Hepatocyte (in vitro differentiated cells): Measurements from ENCODE around the gene TMEM168. TPM values are rescaled to one million over a fixed set of nuclear protein-coding genes. Genes with fewer than 3 reads are reported as not detected.

Source experiments
- DNase-seq: peaks from one replicate; pipeline ENCODE4 v3.0.0-alpha.2; 2016; ENCODE audit warnings: low spot score
- H2AFZ ChIP-seq: fragments of 200-600 bp; sonication (generic); 2 replicates; pipeline ENCODE4 v1.6.0; 2016; ENCODE audit warnings: antibody characterized with exemption, mild to moderate bottlenecking
- H3K27ac ChIP-seq: fragments of 200-600 bp; sonication (generic); 2 replicates; pipeline ENCODE4 v1.5.1; 2016; ENCODE audit warnings: mild to moderate bottlenecking
- H3K27me3 ChIP-seq: fragments of 200-600 bp; sonication (generic); 2 replicates; pipeline ENCODE4 v1.6.1; 2016
- H3K36me3 ChIP-seq: fragments of 200-600 bp; sonication (generic); replicated peaks from 2 replicates; pipeline ENCODE4 v1.5.1; 2016; ENCODE audit warnings: low read depth; ENCODE audit not compliant: insufficient read depth
- H3K4me1 ChIP-seq: fragments of 200-600 bp; sonication (generic); 2 replicates; pipeline ENCODE4 v1.5.1; 2016; ENCODE audit warnings: mild to moderate bottlenecking, moderate library complexity; ENCODE audit not compliant: insufficient read depth
- H3K4me2 ChIP-seq: fragments of 200-600 bp; sonication (generic); 2 replicates; pipeline ENCODE4 v1.6.0; 2016
- H3K4me3 ChIP-seq: fragments of 200-600 bp; sonication (generic); 2 replicates; pipeline ENCODE4 v1.5.1; 2016; ENCODE audit warnings: mild to moderate bottlenecking
- H3K79me2 ChIP-seq: fragments of 200-600 bp; sonication (generic); 2 replicates; pipeline ENCODE4 v1.6.0; 2017; ENCODE audit warnings: mild to moderate bottlenecking
- H3K9me2 ChIP-seq: fragments of 200-600 bp; sonication (generic); replicated peaks from 2 replicates; pipeline ENCODE4 v1.6.0; 2017; ENCODE audit warnings: mild to moderate bottlenecking; ENCODE audit not compliant: insufficient read depth
- H3K9me3 ChIP-seq: fragments of 200-600 bp; sonication (generic); 2 replicates; pipeline ENCODE4 v1.5.1; 2016; ENCODE audit warnings: low read depth, mild to moderate bottlenecking
- H4K20me1 ChIP-seq: fragments of 200-600 bp; sonication (generic); 2 replicates; pipeline ENCODE4 v1.6.0; 2016; ENCODE audit warnings: mild to moderate bottlenecking; ENCODE audit not compliant: insufficient read depth, poor library complexity, severe bottlenecking
- EZH2 ChIP-seq: fragments of 200-600 bp; sonication (generic); IDR thresholded peaks from 2 replicates; pipeline ENCODE4 v1.6.1; 2016; ENCODE audit warnings: antibody characterized with exemption, mild to moderate bottlenecking, borderline replicate concordance
- EZH2phosphoT487 ChIP-seq: fragments of 200-600 bp; sonication (generic); IDR thresholded peaks from one replicate; pipeline ENCODE4 v1.6.1; 2018; ENCODE audit warnings: antibody characterized with exemption, mild to moderate bottlenecking, low read depth, moderate library complexity; ENCODE audit not compliant: unreplicated experiment, severe bottlenecking
- WGBS: methylation state at CpG from one replicate; pipeline ENCODE4 v1.1.6; 2016; ENCODE audit warnings: low lambda C conversion rate; ENCODE audit errors: missing lambda C conversion rate; 5-methylcytosine and 5-hydroxymethylcytosine counted together
- polyA plus RNA-seq: library from polyadenylated mRNA; unstranded; fragments of >200 nt; fragmentation: Nextera tagmentation; extraction: Ambion mirVana; gene quantifications from 2 replicates; pipeline ENCODE4 v1.2.1, GENCODE V29; 2016
- total RNA-seq: library from RNA; depleted of rRNA; stranded (reverse); fragments of >200 nt; gene quantifications from 2 replicates; pipeline ENCODE4 v1.2.3, GENCODE V29; 2014
- TF ChIP-seq, protein P1 (sequence below): fragments of 200-600 bp; sonication (generic); IDR thresholded peaks from 2 replicates; pipeline ENCODE4 v1.5.1; 2016; ENCODE audit warnings: antibody characterized with exemption, mild to moderate bottlenecking; ENCODE audit not compliant: poor library complexity

Gene TMEM168
- total and polyA plus RNA-seq, 2 experiments from 2014 or later = 18.3 to 25.3 TPM

DNA sequence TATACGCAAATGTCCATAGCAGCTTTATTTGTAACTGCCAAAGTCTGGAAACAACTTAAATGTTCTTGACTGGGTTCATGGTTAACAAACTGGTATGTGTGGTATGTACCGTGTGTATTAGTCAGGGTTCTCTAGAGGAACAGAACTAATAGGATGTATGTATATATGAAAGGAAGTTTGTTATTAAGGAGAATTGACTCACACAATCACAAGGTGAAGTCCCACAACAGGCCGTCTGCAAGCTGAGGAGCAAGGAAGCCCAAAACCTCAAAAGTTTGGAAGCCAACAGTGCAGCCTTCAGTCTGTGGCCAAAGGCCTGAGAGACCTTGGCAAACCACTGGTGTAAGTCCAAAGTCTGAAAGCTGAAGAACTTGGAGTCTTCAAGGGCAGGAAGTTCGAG, 66.8 kb downstream of the TMEM168 start:
- TF ChIP-seq, protein P1, sequence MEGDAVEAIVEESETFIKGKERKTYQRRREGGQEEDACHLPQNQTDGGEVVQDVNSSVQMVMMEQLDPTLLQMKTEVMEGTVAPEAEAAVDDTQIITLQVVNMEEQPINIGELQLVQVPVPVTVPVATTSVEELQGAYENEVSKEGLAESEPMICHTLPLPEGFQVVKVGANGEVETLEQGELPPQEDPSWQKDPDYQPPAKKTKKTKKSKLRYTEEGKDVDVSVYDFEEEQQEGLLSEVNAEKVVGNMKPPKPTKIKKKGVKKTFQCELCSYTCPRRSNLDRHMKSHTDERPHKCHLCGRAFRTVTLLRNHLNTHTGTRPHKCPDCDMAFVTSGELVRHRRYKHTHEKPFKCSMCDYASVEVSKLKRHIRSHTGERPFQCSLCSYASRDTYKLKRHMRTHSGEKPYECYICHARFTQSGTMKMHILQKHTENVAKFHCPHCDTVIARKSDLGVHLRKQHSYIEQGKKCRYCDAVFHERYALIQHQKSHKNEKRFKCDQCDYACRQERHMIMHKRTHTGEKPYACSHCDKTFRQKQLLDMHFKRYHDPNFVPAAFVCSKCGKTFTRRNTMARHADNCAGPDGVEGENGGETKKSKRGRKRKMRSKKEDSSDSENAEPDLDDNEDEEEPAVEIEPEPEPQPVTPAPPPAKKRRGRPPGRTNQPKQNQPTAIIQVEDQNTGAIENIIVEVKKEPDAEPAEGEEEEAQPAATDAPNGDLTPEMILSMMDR = no peak
- no peak for TF ChIP-seq EZH2phosphoT487
- no peak for TF ChIP-seq EZH2
- Histone ChIP-seq H3K9me2 (no peaks in the 10 kb centered on the region), H3K4me2 (no peak overlapping the region), H2AFZ (no peak overlapping the region), H4K20me1 (no peaks in the 10 kb centered on the region), H3K79me2 (no peaks in the 10 kb centered on the region), H3K4me3 (no peak overlapping the region), H3K27ac (no peak overlapping the region), H3K27me3 (no peaks in the 10 kb centered on the region), H3K9me3 (no peaks in the 10 kb centered on the region), H3K4me1 (no peaks in the 10 kb centered on the region), H3K36me3 (no peaks in the 10 kb centered on the region)
- no peak for DNase-seq
- 85% methylated on average over 4 of the region's 4 CpGs for WGBS

DNA sequence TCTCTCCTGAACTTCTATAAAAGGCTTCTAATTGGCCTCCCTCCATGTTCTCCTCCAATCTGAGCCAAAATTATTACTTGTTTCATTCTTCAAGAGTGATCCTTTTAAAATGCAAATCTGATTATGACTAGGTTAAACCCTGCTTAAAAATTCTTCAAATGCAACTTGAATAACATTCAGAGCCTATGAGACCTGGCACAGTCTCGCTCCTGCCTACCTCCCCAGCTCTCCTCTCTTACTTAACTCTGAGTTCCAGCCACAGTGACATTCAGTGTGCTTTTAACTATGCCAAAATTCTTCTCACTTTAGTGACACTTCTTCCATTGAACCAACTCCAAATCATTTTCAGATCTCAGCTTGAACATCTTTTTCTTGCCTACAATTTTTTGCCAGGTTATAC, 68.8 kb downstream of the TMEM168 start:
- H2AFZ ChIP-seq = no peak overlapping the region
- H3K4me1 ChIP-seq = no peaks in the 10 kb centered on the region
- DNase-seq = no peak
- no peak overlapping the region for H3K4me2 ChIP-seq
- no peaks in the 10 kb centered on the region for H3K36me3 ChIP-seq
- no peaks in the 10 kb centered on the region for H3K27me3 ChIP-seq
- no peak overlapping the region for H3K4me3 ChIP-seq
- no peak overlapping the region for H3K27ac ChIP-seq
- WGBS = 92% methylated on average over 1 of the region's 1 CpG
- TF ChIP-seq EZH2phosphoT487 = no peak
- TF ChIP-seq EZH2 = no peak
- TF ChIP-seq, protein P1 = no peak
- no peaks in the 10 kb centered on the region for H3K79me2 ChIP-seq
- no peaks in the 10 kb centered on the region for H4K20me1 ChIP-seq
- no peaks in the 10 kb centered on the region for H3K9me2 ChIP-seq
- H3K9me3 ChIP-seq = no peaks in the 10 kb centered on the region

DNA sequence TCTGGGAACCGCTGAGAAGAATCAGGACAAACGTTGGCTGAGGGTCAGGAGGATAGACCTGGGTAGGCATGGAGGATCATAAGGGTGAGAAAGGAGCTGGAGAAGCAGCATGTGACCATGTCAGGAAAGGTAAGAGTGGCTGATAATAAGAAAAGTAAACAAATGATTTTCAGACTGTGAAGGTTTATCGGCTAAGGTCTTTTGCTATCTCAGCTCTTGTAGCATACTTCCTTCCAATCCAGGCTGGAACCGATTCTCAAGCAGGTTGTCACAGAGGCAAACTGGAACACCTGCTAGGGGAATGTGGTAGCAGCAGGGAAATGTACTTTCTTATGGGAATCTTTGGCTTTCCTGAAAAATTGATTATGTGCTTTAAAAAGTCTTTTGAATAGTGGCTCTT, 74.7 kb downstream of the TMEM168 start:
- Histone ChIP-seq H3K9me3 (no peaks in the 10 kb centered on the region), H3K4me3 (no peak overlapping the region), H4K20me1 (no peaks in the 10 kb centered on the region), H3K79me2 (no peaks in the 10 kb centered on the region), H3K27me3 (no peaks in the 10 kb centered on the region), H3K9me2 (no peaks in the 10 kb centered on the region), H3K4me2 (no peak overlapping the region), H2AFZ (no peak overlapping the region), H3K36me3 (no peaks in the 10 kb centered on the region), H3K27ac (no peak overlapping the region), H3K4me1 (peaks cover 3% of the 10 kb centered on the region)
- TF ChIP-seq, protein P1 = no peak
- TF ChIP-seq EZH2 (no peak), EZH2phosphoT487 (no peak)
- DNase-seq = no peak
- WGBS = 71% methylated on average over 4 of the region's 4 CpGs

DNA sequence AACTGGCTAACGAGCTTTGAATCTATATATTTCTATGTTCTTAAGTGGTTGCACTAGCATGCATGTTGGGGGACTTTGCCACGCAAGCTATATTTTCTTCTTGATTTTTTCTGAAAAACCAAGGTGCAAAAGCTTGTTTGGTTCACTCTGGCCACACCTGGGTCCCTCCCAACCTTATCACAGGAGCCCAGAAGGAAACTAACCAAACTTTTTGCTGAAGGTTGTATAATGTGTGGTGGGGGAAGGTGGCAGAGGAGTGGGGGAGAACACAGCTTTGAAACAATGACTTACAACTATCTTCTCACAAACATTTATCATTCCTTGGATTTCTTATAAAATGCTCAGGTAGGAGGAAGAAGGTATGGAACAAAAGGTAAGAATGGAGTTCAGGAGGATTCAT, 75.3 kb downstream of the TMEM168 start:
- Histone ChIP-seq H3K4me2 (no peak overlapping the region), H3K4me1 (peaks cover 3% of the 10 kb centered on the region), H4K20me1 (no peaks in the 10 kb centered on the region), H3K36me3 (no peaks in the 10 kb centered on the region), H3K4me3 (no peak overlapping the region), H3K79me2 (no peaks in the 10 kb centered on the region), H3K9me3 (no peaks in the 10 kb centered on the region), H2AFZ (no peak overlapping the region), H3K27me3 (no peaks in the 10 kb centered on the region), H3K9me2 (no peaks in the 10 kb centered on the region), H3K27ac (no peak overlapping the region)
- no peak for TF ChIP-seq EZH2
- no peak for TF ChIP-seq EZH2phosphoT487
- TF ChIP-seq, protein P1 = no peak
- WGBS = 98% methylated on average over 2 of the region's 2 CpGs
- no peak for DNase-seq
